ENCODE data around the gene SLC16A10. TPM values are rescaled to one million over a fixed set of nuclear protein-coding genes. Genes with fewer than 3 reads are reported as not detected.

The SLC16A10 gene
- total and polyA plus RNA-seq, 2 of the 13 experiments (the other 11 are each of a cell fraction or from before 2014, with no cell fraction given) = 8.2 to 20.1 TPM

DNA sequence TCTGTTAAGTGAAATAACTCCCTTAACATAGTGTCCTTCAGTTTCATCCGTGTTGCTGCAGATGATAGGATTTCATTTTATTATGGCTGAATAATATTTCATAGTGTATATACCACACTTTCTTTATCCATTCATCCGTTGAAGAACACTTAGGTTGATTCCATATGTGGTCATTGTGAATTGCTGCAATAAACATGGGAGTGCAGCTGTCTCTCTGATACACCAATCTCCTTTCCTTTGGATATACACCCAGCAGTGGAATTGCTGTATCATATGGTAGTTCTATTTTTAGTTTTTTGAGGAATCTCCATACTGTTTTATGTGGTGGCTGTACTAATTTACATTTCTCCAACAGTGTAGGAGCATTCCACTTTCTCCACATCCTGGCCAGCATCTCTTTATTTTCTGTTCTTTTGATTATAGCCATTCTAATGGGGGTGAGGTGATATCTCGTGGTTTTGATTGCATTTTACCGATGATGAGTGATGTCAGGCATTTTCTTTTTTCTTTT is 193.2 kb downstream of the SLC16A10 start:
- H3K4me3 ChIP-seq (replicated peaks in 1 of 3; ENCODE audit: insufficient read depth in 1 of 3, low read depth in 2 of 3, low read length in 3 of 3) = no peak overlapping the region
- POLR2A ChIA-PET = no interaction called here

More for the DNA sequence above, 193.2 kb downstream of the SLC16A10 start:
- DNase-seq (ENCODE audit: low spot score) = no peak
- no peaks in the 10 kb centered on the region for H3K27me3 ChIP-seq (ENCODE audit: control insufficient read depth in 1 of 2, insufficient read depth in 2 of 2, low read length in 2 of 2)
- H3K79me2 ChIP-seq (ENCODE audit: insufficient read depth, low read length) = no peaks in the 10 kb centered on the region
- H3K9me3 ChIP-seq (ENCODE audit: low read length) = no peaks in the 10 kb centered on the region
- ATAC-seq = no peak
- intact Hi-C loops (cut with micrococcal nuclease; ENCODE audit: unreplicated experiment) = no loop called here
- no peaks in the 10 kb centered on the region for H4K20me1 ChIP-seq (ENCODE audit: insufficient read depth, low read length)
- in situ Hi-C loops (cut with HindIII; ENCODE audit: extremely low pct_ligation_motif_present, low pct_unique_long_range_greater_than_20kb) = no loop called here
- TF ChIP-seq, protein P1, sequence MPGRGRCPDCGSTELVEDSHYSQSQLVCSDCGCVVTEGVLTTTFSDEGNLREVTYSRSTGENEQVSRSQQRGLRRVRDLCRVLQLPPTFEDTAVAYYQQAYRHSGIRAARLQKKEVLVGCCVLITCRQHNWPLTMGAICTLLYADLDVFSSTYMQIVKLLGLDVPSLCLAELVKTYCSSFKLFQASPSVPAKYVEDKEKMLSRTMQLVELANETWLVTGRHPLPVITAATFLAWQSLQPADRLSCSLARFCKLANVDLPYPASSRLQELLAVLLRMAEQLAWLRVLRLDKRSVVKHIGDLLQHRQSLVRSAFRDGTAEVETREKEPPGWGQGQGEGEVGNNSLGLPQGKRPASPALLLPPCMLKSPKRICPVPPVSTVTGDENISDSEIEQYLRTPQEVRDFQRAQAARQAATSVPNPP (CRISPR knock-in tag; IDR thresholded peaks at IDR 0.05) = no peak
- TF ChIP-seq, protein P2, sequence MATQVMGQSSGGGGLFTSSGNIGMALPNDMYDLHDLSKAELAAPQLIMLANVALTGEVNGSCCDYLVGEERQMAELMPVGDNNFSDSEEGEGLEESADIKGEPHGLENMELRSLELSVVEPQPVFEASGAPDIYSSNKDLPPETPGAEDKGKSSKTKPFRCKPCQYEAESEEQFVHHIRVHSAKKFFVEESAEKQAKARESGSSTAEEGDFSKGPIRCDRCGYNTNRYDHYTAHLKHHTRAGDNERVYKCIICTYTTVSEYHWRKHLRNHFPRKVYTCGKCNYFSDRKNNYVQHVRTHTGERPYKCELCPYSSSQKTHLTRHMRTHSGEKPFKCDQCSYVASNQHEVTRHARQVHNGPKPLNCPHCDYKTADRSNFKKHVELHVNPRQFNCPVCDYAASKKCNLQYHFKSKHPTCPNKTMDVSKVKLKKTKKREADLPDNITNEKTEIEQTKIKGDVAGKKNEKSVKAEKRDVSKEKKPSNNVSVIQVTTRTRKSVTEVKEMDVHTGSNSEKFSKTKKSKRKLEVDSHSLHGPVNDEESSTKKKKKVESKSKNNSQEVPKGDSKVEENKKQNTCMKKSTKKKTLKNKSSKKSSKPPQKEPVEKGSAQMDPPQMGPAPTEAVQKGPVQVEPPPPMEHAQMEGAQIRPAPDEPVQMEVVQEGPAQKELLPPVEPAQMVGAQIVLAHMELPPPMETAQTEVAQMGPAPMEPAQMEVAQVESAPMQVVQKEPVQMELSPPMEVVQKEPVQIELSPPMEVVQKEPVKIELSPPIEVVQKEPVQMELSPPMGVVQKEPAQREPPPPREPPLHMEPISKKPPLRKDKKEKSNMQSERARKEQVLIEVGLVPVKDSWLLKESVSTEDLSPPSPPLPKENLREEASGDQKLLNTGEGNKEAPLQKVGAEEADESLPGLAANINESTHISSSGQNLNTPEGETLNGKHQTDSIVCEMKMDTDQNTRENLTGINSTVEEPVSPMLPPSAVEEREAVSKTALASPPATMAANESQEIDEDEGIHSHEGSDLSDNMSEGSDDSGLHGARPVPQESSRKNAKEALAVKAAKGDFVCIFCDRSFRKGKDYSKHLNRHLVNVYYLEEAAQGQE (IDR thresholded peaks at IDR 0.05; ENCODE audit: borderline replicate concordance in 1 of 2, low read depth in 1 of 2, low read length in 2 of 2) = no peak
- TF ChIP-seq ZNF33A (CRISPR knock-in tag; IDR thresholded peaks at IDR 0.05; ENCODE audit: borderline replicate concordance) (no peak), ZNF30 (CRISPR knock-in tag; IDR thresholded peaks at IDR 0.05) (no peak), ZNF180 (CRISPR knock-in tag; IDR thresholded peaks at IDR 0.05; ENCODE audit: borderline replicate concordance, low read depth) (no peak), ZNF24 (IDR thresholded peaks at IDR 0.05) (no peak), TRIM24 (CRISPR knock-in tag; IDR thresholded peaks at IDR 0.05) (no peak), MAF1 (CRISPR knock-in tag; IDR thresholded peaks at IDR 0.05; ENCODE audit: borderline replicate concordance) (no peak), ZNF713 (CRISPR knock-in tag; IDR thresholded peaks at IDR 0.05) (no peak), ZNF331 (CRISPR knock-in tag; IDR thresholded peaks at IDR 0.05) (no peak), KLF12 (CRISPR knock-in tag; IDR thresholded peaks at IDR 0.05; ENCODE audit: borderline replicate concordance) (no peak), ZNF562 (CRISPR knock-in tag; IDR thresholded peaks at IDR 0.05; ENCODE audit: borderline replicate concordance) (no peak), ZNF232 (CRISPR knock-in tag; IDR thresholded peaks at IDR 0.05; ENCODE audit: borderline replicate concordance) (no peak)
- TF ChIP-seq, protein P3, sequence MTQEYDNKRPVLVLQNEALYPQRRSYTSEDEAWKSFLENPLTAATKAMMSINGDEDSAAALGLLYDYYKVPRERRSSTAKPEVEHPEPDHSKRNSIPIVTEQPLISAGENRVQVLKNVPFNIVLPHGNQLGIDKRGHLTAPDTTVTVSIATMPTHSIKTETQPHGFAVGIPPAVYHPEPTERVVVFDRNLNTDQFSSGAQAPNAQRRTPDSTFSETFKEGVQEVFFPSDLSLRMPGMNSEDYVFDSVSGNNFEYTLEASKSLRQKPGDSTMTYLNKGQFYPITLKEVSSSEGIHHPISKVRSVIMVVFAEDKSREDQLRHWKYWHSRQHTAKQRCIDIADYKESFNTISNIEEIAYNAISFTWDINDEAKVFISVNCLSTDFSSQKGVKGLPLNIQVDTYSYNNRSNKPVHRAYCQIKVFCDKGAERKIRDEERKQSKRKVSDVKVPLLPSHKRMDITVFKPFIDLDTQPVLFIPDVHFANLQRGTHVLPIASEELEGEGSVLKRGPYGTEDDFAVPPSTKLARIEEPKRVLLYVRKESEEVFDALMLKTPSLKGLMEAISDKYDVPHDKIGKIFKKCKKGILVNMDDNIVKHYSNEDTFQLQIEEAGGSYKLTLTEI (CRISPR knock-in tag; conservative IDR thresholded peaks at IDR 0.05) = no peak
- CTCF ChIA-PET (ENCODE audit: low intra/inter-chr PET ratio, low total read pairs) = no interaction called here
- FAIRE-seq = no peak
- no peak overlapping the region for H3K9ac ChIP-seq (ENCODE audit: insufficient read depth, low read depth, low read length)
- H2AFZ ChIP-seq (ENCODE audit: low read length) = no peak overlapping the region
- no TSS peak for BruUV-seq (replicated peaks)
- 78% methylated on average over 4 of the region's 4 CpGs for WGBS (ENCODE audit: low lambda C conversion rate)
- H3K27ac ChIP-seq (ENCODE audit: extremely low read length, insufficient read depth, low read length) = no peak overlapping the region
- H3K4me1 ChIP-seq (ENCODE audit: insufficient read depth, low read length) = peaks cover 51% of the 10 kb centered on the region
- H3K4me2 ChIP-seq (ENCODE audit: low read depth, low read length) = no peak overlapping the region
- H3K36me3 ChIP-seq (replicated peaks in 1 of 2; ENCODE audit: control insufficient read depth in 1 of 2, insufficient read depth in 2 of 2, low read length in 2 of 2) = peaks cover 7 to 15% of the 10 kb centered on the region in 2 experiments
